Breast epithelium (tissue), 4 donors: ENCODE data around the gene INHA. TPM values are rescaled to one million over a fixed set of nuclear protein-coding genes. Genes with fewer than 3 reads are reported as not detected.

ENCODE experiments used
- DNase-seq, 2 donors: peaks; one replicate each; pipeline ENCODE4 v3.0.0-alpha.2; 2019; ENCODE audit warnings: low spot score in 2 of 2
- H3K27ac ChIP-seq, 2 donors: fragments of 200-600 bp; sonication (generic) in 1 of 2; one replicate each; pipeline ENCODE4 v1.5.1; 2016 to 2019; ENCODE audit warnings: mild to moderate bottlenecking in 1 of 2
- H3K27me3 ChIP-seq, 2 donors: fragments of 200-600 bp; sonication (generic) in 1 of 2; one replicate each; pipeline versions ENCODE4 v1.5.1 to v1.6.0; 2017 to 2019; ENCODE audit warnings: control low read depth in 1 of 2, mild to moderate bottlenecking in 1 of 2
- H3K36me3 ChIP-seq: fragments of 200-600 bp; one replicate; pipeline ENCODE4 v1.5.1; 2019
- H3K4me1 ChIP-seq, 2 donors: fragments of 200-600 bp; sonication (generic); one replicate each; pipeline ENCODE4 v1.5.1; 2016 to 2019; ENCODE audit warnings: control low read depth in 1 of 2
- H3K4me3 ChIP-seq, 3 donors: fragments of 200-600 bp; sonication (generic); 1 replicate in 2 of 3; 2 replicates in 1 of 3; pipeline ENCODE4 v1.5.1; 2016 to 2019; ENCODE audit warnings: mild to moderate bottlenecking in 3 of 3, moderate library complexity in 2 of 3
- H3K9me3 ChIP-seq, 2 donors: fragments of 200-600 bp; sonication (generic) in 1 of 2; one replicate each; pipeline ENCODE4 v1.5.1; 2016 to 2019; ENCODE audit warnings: control low read depth in 1 of 2
- CTCF ChIP-seq, 3 donors: fragments of 450-650 bp; IDR thresholded peaks; one replicate each; pipeline ENCODE4 v1.5.1; 2016 to 2017; ENCODE audit warnings: antibody characterized with exemption in 3 of 3, mild to moderate bottlenecking in 3 of 3, moderate library complexity in 3 of 3
- POLR2A ChIP-seq: fragments of 450-650 bp; IDR thresholded peaks from one replicate; pipeline ENCODE4 v1.6.1; 2016; ENCODE audit warnings: antibody characterized with exemption, mild to moderate bottlenecking, moderate library complexity
- POLR2AphosphoS5 ChIP-seq, 3 donors: sonication (generic); formaldehyde crosslinking; IDR thresholded peaks; one replicate each; pipeline ENCODE4 v1.6.1; 2017; ENCODE audit warnings: antibody characterized with exemption in 3 of 3
- intact Hi-C: fragments of 100-400 bp; cut with DNase I; formaldehyde crosslinking; loops from one replicate; pipeline ENCODE4 v1.15.1; 2023; ENCODE audit warnings: low total_unique reads
- total RNA-seq, 3 donors: library from RNA; depleted of rRNA; stranded (reverse); fragments of >200 nt; gene quantifications; one replicate each; pipeline ENCODE4 v1.1.0, GENCODE V29; 2016

INHA gene
- total RNA-seq, 3 donors from 2014 or later, result 0.64 to 0.73 TPM; not detected in 1

- no peak overlapping the region for H3K27ac ChIP-seq
- intact Hi-C loops, result no loop called here
- DNase-seq, result no peak
Observed at GRCh38 chr2:219566640-219567039, 5.5 kb upstream of the INHA start.

GRCh38 chr2:219567131-219567530 is 5.0 kb upstream of the INHA start:
- Histone ChIP-seq H3K27ac (no peak overlapping the region), H3K27me3 (no peaks in the 10 kb centered on the region), H3K36me3 (no peaks in the 10 kb centered on the region), H3K4me3 (no peak overlapping the region), H3K4me1 (no peaks in the 10 kb centered on the region), H3K9me3 (no peaks in the 10 kb centered on the region)
- DNase-seq, result no peak
- intact Hi-C loops, result no loop called here
- TF ChIP-seq POLR2A (no peak), CTCF (IDR thresholded peaks at IDR 0.05) (no peak), POLR2AphosphoS5 (IDR thresholded peaks at IDR 0.05) (no peak)

More at GRCh38 chr2:219566640-219567039, 5.5 kb upstream of the INHA start:
- Histone ChIP-seq H3K9me3 (no peaks in the 10 kb centered on the region), H3K27me3 (no peaks in the 10 kb centered on the region), H3K4me1 (no peaks in the 10 kb centered on the region), H3K36me3 (no peaks in the 10 kb centered on the region), H3K4me3 (no peak overlapping the region)
- TF ChIP-seq CTCF (IDR thresholded peaks at IDR 0.05) (no peak), POLR2A (no peak), POLR2AphosphoS5 (IDR thresholded peaks at IDR 0.05) (no peak)

- no peaks in the 10 kb centered on the region for H3K4me1 ChIP-seq
- no peaks in the 10 kb centered on the region for H3K36me3 ChIP-seq
- DNase-seq, result no peak
- no peak for TF ChIP-seq CTCF (IDR thresholded peaks at IDR 0.05)
- no peak for TF ChIP-seq POLR2AphosphoS5 (IDR thresholded peaks at IDR 0.05)
- TF ChIP-seq POLR2A, result no peak
- intact Hi-C loops, result no loop called here
- H3K9me3 ChIP-seq, result no peaks in the 10 kb centered on the region
- H3K4me3 ChIP-seq, result no peak overlapping the region
- no peaks in the 10 kb centered on the region for H3K27me3 ChIP-seq
- no peak overlapping the region for H3K27ac ChIP-seq
Observed at GRCh38 chr2:219567791-219568361, 4.2 kb upstream of the INHA start.

GRCh38 chr2:219569041-219569440 is 3.1 kb upstream of the INHA start:
- no peak for DNase-seq
- Histone ChIP-seq H3K36me3 (no peaks in the 10 kb centered on the region), H3K4me1 (no peaks in the 10 kb centered on the region), H3K4me3 (no peak overlapping the region), H3K27me3 (no peaks in the 10 kb centered on the region), H3K9me3 (no peaks in the 10 kb centered on the region), H3K27ac (no peak overlapping the region)
- intact Hi-C loops, result no loop called here
- TF ChIP-seq POLR2A (no peak), POLR2AphosphoS5 (IDR thresholded peaks at IDR 0.05) (no peak)

- H3K9me3 ChIP-seq, result no peaks in the 10 kb centered on the region
- H3K4me1 ChIP-seq, result no peaks in the 10 kb centered on the region
- H3K27me3 ChIP-seq, result no peaks in the 10 kb centered on the region
- TF ChIP-seq POLR2A (no peak), POLR2AphosphoS5 (IDR thresholded peaks at IDR 0.05) (no peak), CTCF (IDR thresholded peaks at IDR 0.05) (no peak)
- no peak for DNase-seq
- H3K27ac ChIP-seq, result peak overlapping the region in 1 of 2 donors; percentile 93
- intact Hi-C loops, result no loop called here
- H3K36me3 ChIP-seq, result no peaks in the 10 kb centered on the region
- peak overlapping the region in 1 of 3 donors; percentile 67 for H3K4me3 ChIP-seq
Observed at GRCh38 chr2:219569635-219570034, 2.5 kb upstream of the INHA start.
